ENCODE results near the gene C17orf107.

C17orf107 gene

GRCh38 chr17:4947010-4947410 is 47.7 kb downstream of the C17orf107 start:
- peak overlapping the region; percentile 76 for H3K27ac ChIP-seq (ENCODE audit: low read depth, low read length)
- no peak overlapping the region for H2BK12ac ChIP-seq (ENCODE audit: low read length)
- H2AK5ac ChIP-seq (ENCODE audit: low read length) = no peak overlapping the region
- H2BK5ac ChIP-seq (ENCODE audit: low read depth, low read length, poor library complexity) = no peak overlapping the region
- peak in 1 of 2 donors; percentile 21 for DNase-seq
- H3K14ac ChIP-seq (ENCODE audit: low read length) = no peak overlapping the region
- no peaks in the 10 kb centered on the region for H3K27me3 ChIP-seq (ENCODE audit: insufficient read depth, low read length)
- H4K91ac ChIP-seq (ENCODE audit: low read depth, low read length) = no peak overlapping the region
- H3K23ac ChIP-seq (ENCODE audit: low read length) = no peak overlapping the region
- peak overlapping the region; percentile 68 for H3K4ac ChIP-seq (ENCODE audit: low read depth, low read length)
- H4K12ac ChIP-seq (ENCODE audit: low read depth, low read length) = no peak overlapping the region
- no peak overlapping the region for H2BK120ac ChIP-seq (ENCODE audit: insufficient read depth, low read length, poor library complexity)
- peak overlapping the region; percentile 93 for H3K4me2 ChIP-seq (ENCODE audit: low read length)
- H4K8ac ChIP-seq (ENCODE audit: low read depth, low read length) = no peak overlapping the region
- H3K9me3 ChIP-seq (ENCODE audit: insufficient read depth, low read depth, low read length) = peaks cover 1% of the 10 kb centered on the region
- H3K18ac ChIP-seq (ENCODE audit: low read length) = no peak overlapping the region
- peaks cover 37 to 48% of the 10 kb centered on the region in 2 experiments for H3K36me3 ChIP-seq (ENCODE audit: control insufficient read depth in 1 of 2, insufficient read depth in 2 of 2, low read length in 2 of 2)
- peak overlapping the region; percentile 100 for H3K4me3 ChIP-seq (ENCODE audit: low read depth, low read length)
- no CpG with 5 or more reads among the region's 7 CpGs for WGBS (ENCODE audit: extremely low coverage, insufficient coverage, insufficient read length)
- peaks cover 26% of the 10 kb centered on the region for H3K79me2 ChIP-seq (ENCODE audit: control insufficient read depth, insufficient read depth, low read length, poor library complexity)
- peaks cover 28 to 38% of the 10 kb centered on the region in 2 experiments for H3K4me1 ChIP-seq (ENCODE audit: control insufficient read depth in 1 of 2, insufficient read depth in 2 of 2, low read length in 2 of 2)
- peak overlapping the region; percentile 80 for H3K9ac ChIP-seq (ENCODE audit: low read length)
- no peak overlapping the region for H2AFZ ChIP-seq (ENCODE audit: insufficient read depth, low read length, poor library complexity)
- peaks cover 30% of the 10 kb centered on the region for H3K79me1 ChIP-seq (ENCODE audit: low read length)

GRCh38 chr17:4947411-4948165 is 48.3 kb downstream of the C17orf107 start:
- H3K4ac ChIP-seq (ENCODE audit: low read depth, low read length) = peak overlapping the region; percentile 96
- H3K14ac ChIP-seq (ENCODE audit: low read length) = peak overlapping the region; percentile 95
- H3K79me1 ChIP-seq (ENCODE audit: low read length) = peaks cover 30% of the 10 kb centered on the region
- peak overlapping the region; percentile 93 for H3K4me2 ChIP-seq (ENCODE audit: low read length)
- H3K4me3 ChIP-seq (ENCODE audit: low read depth, low read length) = peak overlapping the region; percentile 100
- peak overlapping the region; percentile 88 for H4K8ac ChIP-seq (ENCODE audit: low read depth, low read length)
- peak overlapping the region; percentile 98 for H3K9ac ChIP-seq (ENCODE audit: low read length)
- peak overlapping the region; percentile 99 for H2AK5ac ChIP-seq (ENCODE audit: low read length)
- H4K12ac ChIP-seq (ENCODE audit: low read depth, low read length) = peak overlapping the region; percentile 97
- H3K27ac ChIP-seq (ENCODE audit: low read depth, low read length) = peak overlapping the region; percentile 100
- H2BK120ac ChIP-seq (ENCODE audit: insufficient read depth, low read length, poor library complexity) = peak overlapping the region; percentile 96
- peak overlapping the region; percentile 95 for H4K91ac ChIP-seq (ENCODE audit: low read depth, low read length)
- no CpG with 5 or more reads among the region's 56 CpGs for WGBS (ENCODE audit: extremely low coverage, insufficient coverage, insufficient read length)
- peaks cover 31 to 42% of the 10 kb centered on the region in 2 experiments for H3K36me3 ChIP-seq (ENCODE audit: control insufficient read depth in 1 of 2, insufficient read depth in 2 of 2, low read length in 2 of 2)
- H3K9me3 ChIP-seq (ENCODE audit: insufficient read depth, low read depth, low read length) = peaks cover 1% of the 10 kb centered on the region
- no peak overlapping the region for H2BK12ac ChIP-seq (ENCODE audit: low read length)
- DNase-seq = peak; percentile 44 to 60
- H3K27me3 ChIP-seq (ENCODE audit: insufficient read depth, low read length) = no peaks in the 10 kb centered on the region
- H2AFZ ChIP-seq (ENCODE audit: insufficient read depth, low read length, poor library complexity) = peak overlapping the region; percentile 47
- peak overlapping the region; percentile 97 for H2BK5ac ChIP-seq (ENCODE audit: low read depth, low read length, poor library complexity)
- H3K18ac ChIP-seq (ENCODE audit: low read length) = peak overlapping the region; percentile 96
- H3K79me2 ChIP-seq (ENCODE audit: control insufficient read depth, insufficient read depth, low read length, poor library complexity) = peaks cover 26% of the 10 kb centered on the region
- peaks cover 28 to 38% of the 10 kb centered on the region in 2 experiments for H3K4me1 ChIP-seq (ENCODE audit: control insufficient read depth in 1 of 2, insufficient read depth in 2 of 2, low read length in 2 of 2)
- H3K23ac ChIP-seq (ENCODE audit: low read length) = no peak overlapping the region

GRCh38 chr17:4948166-4948930 is 49.0 kb downstream of the C17orf107 start, which contains the start of gene PFN1:
Gene PFN1 (minus strand): TSS chr17:4948530. CDS start chr17:4948394, 136 bp downstream.
- peak within 1 kb of the TSS; percentile 98 for H4K8ac ChIP-seq (ENCODE audit: low read depth, low read length)
- H4K91ac ChIP-seq (ENCODE audit: low read depth, low read length) = peak within 1 kb of the TSS; percentile 100

GRCh38 chr17:4948931-4949320 is 49.6 kb downstream of the C17orf107 start:
- H3K18ac ChIP-seq (ENCODE audit: low read length) = peak overlapping the region; percentile 89
- peak overlapping the region; percentile 90 for H3K14ac ChIP-seq (ENCODE audit: low read length)
- peaks cover 28 to 42% of the 10 kb centered on the region in 2 experiments for H3K4me1 ChIP-seq (ENCODE audit: control insufficient read depth in 1 of 2, insufficient read depth in 2 of 2, low read length in 2 of 2)
- peak overlapping the region; percentile 99 for H2BK5ac ChIP-seq (ENCODE audit: low read depth, low read length, poor library complexity)
- peak overlapping the region; percentile 100 for H4K91ac ChIP-seq (ENCODE audit: low read depth, low read length)
- no peaks in the 10 kb centered on the region for H3K27me3 ChIP-seq (ENCODE audit: insufficient read depth, low read length)
- peak overlapping the region; percentile 43 for H4K12ac ChIP-seq (ENCODE audit: low read depth, low read length)
- peak overlapping the region; percentile 98 for H4K8ac ChIP-seq (ENCODE audit: low read depth, low read length)
- WGBS (ENCODE audit: extremely low coverage, insufficient coverage, insufficient read length) = no CpG with 5 or more reads among the region's 40 CpGs
- H3K4me2 ChIP-seq (ENCODE audit: low read length) = peak overlapping the region; percentile 91
- peak overlapping the region; percentile 20 for H2AFZ ChIP-seq (ENCODE audit: insufficient read depth, low read length, poor library complexity)
- H3K27ac ChIP-seq (ENCODE audit: low read depth, low read length) = peak overlapping the region; percentile 100
- peaks cover 30% of the 10 kb centered on the region for H3K79me1 ChIP-seq (ENCODE audit: low read length)
- peaks cover 26% of the 10 kb centered on the region for H3K79me2 ChIP-seq (ENCODE audit: control insufficient read depth, insufficient read depth, low read length, poor library complexity)
- H2BK120ac ChIP-seq (ENCODE audit: insufficient read depth, low read length, poor library complexity) = peak overlapping the region; percentile 99
- H3K9me3 ChIP-seq (ENCODE audit: insufficient read depth, low read depth, low read length) = peaks cover 1% of the 10 kb centered on the region
- DNase-seq = peak; percentile 82 to 90
- H3K9ac ChIP-seq (ENCODE audit: low read length) = peak overlapping the region; percentile 93
- peak overlapping the region; percentile 81 for H3K4ac ChIP-seq (ENCODE audit: low read depth, low read length)
- H3K23ac ChIP-seq (ENCODE audit: low read length) = no peak overlapping the region
- H2AK5ac ChIP-seq (ENCODE audit: low read length) = peak overlapping the region; percentile 31
- peak overlapping the region; percentile 72 for H3K4me3 ChIP-seq (ENCODE audit: low read depth, low read length)
- no peak overlapping the region for H2BK12ac ChIP-seq (ENCODE audit: low read length)
- H3K36me3 ChIP-seq (ENCODE audit: control insufficient read depth in 1 of 2, insufficient read depth in 2 of 2, low read length in 2 of 2) = peaks cover 19 to 30% of the 10 kb centered on the region in 2 experiments

More at GRCh38 chr17:4948166-4948930, 49.0 kb downstream of the C17orf107 start, which contains the start of gene PFN1:
- no CpG with 5 or more reads among the region's 59 CpGs for WGBS (ENCODE audit: extremely low coverage, insufficient coverage, insufficient read length)
- peaks cover 28 to 39% of the 10 kb centered on the region in 2 experiments for H3K4me1 ChIP-seq (ENCODE audit: control insufficient read depth in 1 of 2, insufficient read depth in 2 of 2, low read length in 2 of 2)
- peak; percentile 83 to 96 for DNase-seq
- H2BK12ac ChIP-seq (ENCODE audit: low read length) = peak within 1 kb of the TSS; percentile 61
- no peaks in the 10 kb centered on the region for H3K27me3 ChIP-seq (ENCODE audit: insufficient read depth, low read length)
- peaks cover 26% of the 10 kb centered on the region for H3K79me2 ChIP-seq (ENCODE audit: control insufficient read depth, insufficient read depth, low read length, poor library complexity)
- peak within 1 kb of the TSS; percentile 99 for H2BK120ac ChIP-seq (ENCODE audit: insufficient read depth, low read length, poor library complexity)
- H3K4me2 ChIP-seq (ENCODE audit: low read length) = peak within 1 kb of the TSS; percentile 91
- peak within 1 kb of the TSS; percentile 100 for H3K4me3 ChIP-seq (ENCODE audit: low read depth, low read length)
- peak within 1 kb of the TSS; percentile 96 for H3K18ac ChIP-seq (ENCODE audit: low read length)
- peaks cover 1% of the 10 kb centered on the region for H3K9me3 ChIP-seq (ENCODE audit: insufficient read depth, low read depth, low read length)
- peak within 1 kb of the TSS; percentile 99 for H2AK5ac ChIP-seq (ENCODE audit: low read length)
- no peak within 1 kb of the TSS for H3K23ac ChIP-seq (ENCODE audit: low read length)
- peak within 1 kb of the TSS; percentile 96 for H3K4ac ChIP-seq (ENCODE audit: low read depth, low read length)
- H2AFZ ChIP-seq (ENCODE audit: insufficient read depth, low read length, poor library complexity) = peak within 1 kb of the TSS; percentile 47
- peak within 1 kb of the TSS; percentile 97 for H4K12ac ChIP-seq (ENCODE audit: low read depth, low read length)
- peak within 1 kb of the TSS; percentile 98 for H3K9ac ChIP-seq (ENCODE audit: low read length)
- peaks cover 30% of the 10 kb centered on the region for H3K79me1 ChIP-seq (ENCODE audit: low read length)
- H2BK5ac ChIP-seq (ENCODE audit: low read depth, low read length, poor library complexity) = peak within 1 kb of the TSS; percentile 99
- H3K14ac ChIP-seq (ENCODE audit: low read length) = peak within 1 kb of the TSS; percentile 95
- H3K27ac ChIP-seq (ENCODE audit: low read depth, low read length) = peak within 1 kb of the TSS; percentile 100
- H3K36me3 ChIP-seq (ENCODE audit: control insufficient read depth in 1 of 2, insufficient read depth in 2 of 2, low read length in 2 of 2) = peaks cover 23 to 35% of the 10 kb centered on the region in 2 experiments

Measured in trophoblast cell (in vitro differentiated cells and primary cell).